Measurements from ENCODE around the gene GPSM3. TPM values are rescaled to one million over a fixed set of nuclear protein-coding genes. Genes with fewer than 3 reads are reported as not detected.
"Not testable (repeated sequence)": the region's sequence is repeated elsewhere in the genome, so short reads cannot be mapped to it uniquely, and the experiment has no call there.

GPSM3 gene
- total RNA-seq, 1 donor from 2014 or later = 16.2 TPM

DNA sequence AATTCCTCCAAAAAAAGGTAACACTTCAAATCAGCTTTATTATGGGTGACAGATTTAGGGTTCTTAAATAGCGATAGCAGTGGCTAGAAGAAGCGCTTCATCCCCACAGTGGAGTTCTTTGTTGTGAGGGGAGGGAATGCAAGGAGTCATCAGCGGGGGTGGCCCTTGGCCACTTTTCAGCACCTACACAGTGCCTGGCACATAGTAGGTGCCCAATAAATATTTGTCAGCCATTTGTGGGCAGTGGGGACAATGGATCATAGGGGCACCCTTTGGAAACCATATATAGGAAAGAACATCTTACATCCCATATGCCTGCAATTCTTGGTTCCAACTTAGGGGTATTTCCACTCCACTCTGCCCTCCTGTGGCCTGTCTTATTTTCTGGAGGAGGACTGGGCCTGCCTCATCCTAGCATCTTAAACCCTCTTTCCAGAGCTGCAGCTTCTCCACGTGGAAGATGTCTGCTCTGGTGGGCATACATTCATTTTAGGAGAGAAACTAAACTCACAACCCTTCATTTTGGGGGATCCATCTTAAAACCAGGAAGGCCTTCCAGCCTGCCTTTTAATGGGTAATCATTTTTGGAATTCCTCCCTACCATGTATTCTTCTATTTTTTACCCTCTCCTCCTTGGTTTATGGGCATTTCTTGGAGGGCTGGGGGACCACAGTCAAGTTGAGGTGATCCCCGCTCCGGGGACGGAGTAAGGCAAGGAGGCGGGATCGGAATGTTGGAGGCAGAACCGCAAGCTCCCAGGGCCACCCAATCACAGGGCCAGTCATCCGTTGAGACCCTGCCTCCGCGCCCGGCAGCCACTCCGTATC is 2.6 kb upstream of the GPSM3 start:
- H3K4me1 ChIP-seq = peaks cover 46% of the 10 kb centered on the region
- DNase-seq (ENCODE audit: extremely low spot score in 2 of 2) = no peak
- TF ChIP-seq POLR2AphosphoS5 (IDR thresholded peaks at IDR 0.05; ENCODE audit: insufficient read depth in 1 of 2, low read depth in 1 of 2) (no peak), POLR2A (IDR thresholded peaks at IDR 0.05) (peak in 1 of 2 donors; percentile 98)
- TF ChIP-seq, protein P1, sequence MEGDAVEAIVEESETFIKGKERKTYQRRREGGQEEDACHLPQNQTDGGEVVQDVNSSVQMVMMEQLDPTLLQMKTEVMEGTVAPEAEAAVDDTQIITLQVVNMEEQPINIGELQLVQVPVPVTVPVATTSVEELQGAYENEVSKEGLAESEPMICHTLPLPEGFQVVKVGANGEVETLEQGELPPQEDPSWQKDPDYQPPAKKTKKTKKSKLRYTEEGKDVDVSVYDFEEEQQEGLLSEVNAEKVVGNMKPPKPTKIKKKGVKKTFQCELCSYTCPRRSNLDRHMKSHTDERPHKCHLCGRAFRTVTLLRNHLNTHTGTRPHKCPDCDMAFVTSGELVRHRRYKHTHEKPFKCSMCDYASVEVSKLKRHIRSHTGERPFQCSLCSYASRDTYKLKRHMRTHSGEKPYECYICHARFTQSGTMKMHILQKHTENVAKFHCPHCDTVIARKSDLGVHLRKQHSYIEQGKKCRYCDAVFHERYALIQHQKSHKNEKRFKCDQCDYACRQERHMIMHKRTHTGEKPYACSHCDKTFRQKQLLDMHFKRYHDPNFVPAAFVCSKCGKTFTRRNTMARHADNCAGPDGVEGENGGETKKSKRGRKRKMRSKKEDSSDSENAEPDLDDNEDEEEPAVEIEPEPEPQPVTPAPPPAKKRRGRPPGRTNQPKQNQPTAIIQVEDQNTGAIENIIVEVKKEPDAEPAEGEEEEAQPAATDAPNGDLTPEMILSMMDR (IDR thresholded peaks at IDR 0.05) = peak in 2 of 3 experiments; percentile 11 to 33
- H3K27me3 ChIP-seq = no peaks in the 10 kb centered on the region
- intact Hi-C loops (cut with DNase I) = loop anchor here (5.0 kb wide), 1 partner anchor 78 kb away; no protein-coding TSS in a partner anchor
- no peaks in the 10 kb centered on the region for H3K36me3 ChIP-seq
- H3K27ac ChIP-seq = peak overlapping the region; percentile 99
- H3K4me3 ChIP-seq = peak overlapping the region; percentile 40 to 72
- H3K9me3 ChIP-seq = no peaks in the 10 kb centered on the region

DNA sequence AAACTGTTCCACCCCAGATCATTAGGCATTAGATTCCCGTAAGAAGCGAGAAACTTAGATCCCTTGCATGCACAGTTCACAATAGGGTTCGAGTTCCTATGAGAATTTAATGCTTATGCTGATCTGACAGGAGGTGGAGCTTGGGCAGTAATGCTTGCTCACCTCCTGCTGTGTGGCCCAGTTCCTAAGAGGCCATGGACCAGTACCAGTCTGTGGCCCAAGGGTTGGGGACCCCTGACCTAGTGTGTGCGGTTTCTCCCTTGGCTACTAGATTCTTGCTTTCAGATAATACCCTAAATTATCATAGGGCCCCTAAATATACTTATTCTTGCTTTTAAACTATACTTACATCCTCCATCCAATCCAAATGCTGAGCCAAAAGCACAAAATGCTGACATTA is 1.9 kb upstream of the GPSM3 start:
- DNase-seq (ENCODE audit: extremely low spot score in 2 of 2) = no peak
- Histone ChIP-seq H3K4me3 (no peak overlapping the region), H3K4me1 (peaks cover 48% of the 10 kb centered on the region), H3K36me3 (no peaks in the 10 kb centered on the region), H3K27ac (peak overlapping the region; percentile 99), H3K27me3 (no peaks in the 10 kb centered on the region), H3K9me3 (no peaks in the 10 kb centered on the region)
- intact Hi-C loops (cut with DNase I) = no loop called here
- TF ChIP-seq POLR2AphosphoS5 (IDR thresholded peaks at IDR 0.05; ENCODE audit: insufficient read depth in 1 of 2, low read depth in 1 of 2) (no peak), POLR2A (IDR thresholded peaks at IDR 0.05) (no peak)
- TF ChIP-seq, protein P1 (IDR thresholded peaks at IDR 0.05) = no peak

DNA sequence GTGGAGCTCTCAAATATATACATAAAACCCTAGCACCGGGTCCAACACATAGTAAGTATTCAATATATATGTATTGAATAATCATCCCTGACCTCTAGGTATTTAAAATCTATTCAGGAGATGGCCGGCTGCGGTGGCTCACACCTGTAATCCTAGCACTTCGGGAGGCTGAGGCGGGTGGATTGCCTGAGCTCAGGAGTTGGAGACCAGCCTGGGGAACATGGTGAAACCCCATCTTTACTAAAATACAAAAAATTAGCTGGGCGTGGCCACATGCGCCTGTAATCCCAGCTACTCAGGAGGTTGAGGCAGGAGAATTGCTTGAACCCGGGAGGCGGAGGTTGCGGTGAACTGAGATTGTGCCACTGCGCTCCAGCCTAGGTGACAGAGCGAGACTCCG is 653 bp upstream of the GPSM3 start:
- H3K27me3 ChIP-seq; intact Hi-C loops (cut with DNase I); H3K9me3 ChIP-seq; DNase-seq (ENCODE audit: extremely low spot score in 2 of 2); H3K36me3 ChIP-seq: not testable (repeated sequence)
- Histone ChIP-seq H3K4me1 (peaks cover 61% of the 10 kb centered on the region), H3K4me3 (peak overlapping the region in 1 of 2 donors; percentile 85), H3K27ac (peak overlapping the region; percentile 99)

DNA sequence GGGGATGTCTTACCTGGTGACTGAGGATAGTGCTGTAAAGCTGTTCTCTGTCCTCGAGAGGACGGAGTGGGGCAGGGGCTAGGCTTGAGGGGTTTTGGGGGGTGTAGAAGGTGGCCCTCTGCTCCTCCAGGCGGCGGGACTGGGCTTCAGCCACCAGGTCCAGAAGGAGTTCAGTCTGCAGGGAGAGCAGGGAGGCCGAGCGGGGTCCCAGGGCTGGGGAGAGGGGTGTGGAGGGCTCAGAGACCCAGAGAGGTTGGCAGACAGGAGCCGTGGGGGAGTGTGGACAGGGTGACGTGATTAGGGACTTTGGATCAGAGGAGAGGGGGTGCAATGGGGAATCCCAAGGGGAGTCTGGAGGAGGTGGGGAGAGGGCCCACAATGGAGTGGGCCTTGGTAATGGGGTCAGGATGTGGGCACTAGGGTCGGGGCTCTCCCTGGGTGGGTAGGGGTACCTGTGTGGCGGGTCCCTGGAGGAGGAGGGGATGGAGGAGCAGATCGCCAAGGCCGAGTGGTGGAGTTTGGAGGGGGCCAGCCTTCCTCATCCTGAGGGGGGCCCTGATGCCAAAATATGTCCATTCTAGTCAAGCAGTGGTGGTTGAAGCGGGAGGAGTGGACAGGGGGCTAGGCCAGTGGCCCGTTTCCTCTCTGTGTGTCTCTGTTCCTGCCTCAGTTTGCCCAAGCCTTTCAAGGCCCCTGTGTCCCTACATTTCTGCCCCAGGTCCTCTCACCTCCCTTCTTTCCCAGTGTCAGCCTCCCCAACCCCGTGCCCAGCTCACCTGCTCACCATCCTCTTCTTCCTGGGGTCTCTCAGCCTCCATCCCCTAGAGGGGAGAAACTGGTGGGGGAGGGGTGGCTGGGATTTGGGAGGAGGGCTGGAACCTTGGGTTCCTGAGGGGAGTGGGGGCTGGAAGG is 491 bp downstream of the GPSM3 start:
- Histone ChIP-seq H3K36me3 (peaks cover 0 to 8% of the 10 kb centered on the region in 2 donors), H3K4me3 (peak overlapping the region; percentile 22 to 85), H3K27ac (peak overlapping the region; percentile 99), H3K27me3 (no peaks in the 10 kb centered on the region), H3K4me1 (peaks cover 68% of the 10 kb centered on the region), H3K9me3 (no peaks in the 10 kb centered on the region)
- intact Hi-C loops (cut with DNase I) = no loop called here
- DNase-seq (ENCODE audit: extremely low spot score in 2 of 2) = no peak
- TF ChIP-seq POLR2AphosphoS5 (IDR thresholded peaks at IDR 0.05; ENCODE audit: insufficient read depth in 1 of 2, low read depth in 1 of 2) (no peak), POLR2A (IDR thresholded peaks at IDR 0.05) (no peak)
- TF ChIP-seq, protein P1 (IDR thresholded peaks at IDR 0.05) = no peak

DNA sequence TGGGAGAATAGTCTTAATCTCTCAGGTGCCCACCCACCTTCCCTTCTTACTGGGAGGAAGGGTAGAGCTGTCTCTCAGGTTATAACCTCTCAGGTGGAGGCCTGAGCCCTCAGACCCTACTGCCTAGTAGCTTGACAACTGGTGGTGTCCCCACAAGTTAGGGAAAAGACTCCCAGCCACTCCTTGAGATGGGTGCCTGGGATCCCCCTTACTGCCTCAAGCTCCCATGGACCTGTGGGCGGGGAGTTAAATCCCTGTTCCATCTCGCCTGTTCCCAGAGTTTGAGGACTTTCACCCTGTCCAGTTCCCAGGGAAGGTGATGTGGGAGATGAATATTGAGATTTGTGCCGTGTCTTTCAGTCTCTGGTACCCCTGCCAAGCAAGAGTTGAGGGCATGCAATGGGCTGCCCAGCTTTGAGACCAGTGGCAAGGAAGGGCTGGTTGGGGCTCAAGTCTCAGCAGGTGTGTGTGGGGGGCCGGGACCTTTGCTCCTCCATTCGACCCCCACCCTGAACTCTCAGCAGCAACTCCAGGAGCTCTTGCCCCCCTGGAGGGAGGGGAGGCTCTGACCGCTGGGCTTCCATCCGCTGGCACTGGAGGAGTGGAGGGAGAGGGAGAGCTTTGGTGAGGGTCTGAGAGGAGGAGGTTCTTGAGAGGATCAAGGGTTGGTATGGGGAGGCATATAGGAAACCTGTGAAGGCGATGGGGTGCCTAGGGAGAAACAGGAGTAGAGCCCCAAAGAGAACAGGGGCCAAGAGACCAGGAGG is 1.3 kb downstream of the GPSM3 start:
- Histone ChIP-seq H3K27me3 (no peaks in the 10 kb centered on the region), H3K4me3 (peak overlapping the region; percentile 57 to 85)
- intact Hi-C loops (cut with DNase I) = no loop called here

More for the DNA sequence above, 1.3 kb downstream of the GPSM3 start:
- TF ChIP-seq POLR2AphosphoS5 (IDR thresholded peaks at IDR 0.05; ENCODE audit: insufficient read depth in 1 of 2, low read depth in 1 of 2) (no peak), POLR2A (IDR thresholded peaks at IDR 0.05) (no peak)
- TF ChIP-seq, protein P1 (IDR thresholded peaks at IDR 0.05) = no peak
- peaks cover 69% of the 10 kb centered on the region for H3K4me1 ChIP-seq
- no peaks in the 10 kb centered on the region for H3K9me3 ChIP-seq
- peaks cover 0 to 16% of the 10 kb centered on the region in 2 donors for H3K36me3 ChIP-seq
- no peak for DNase-seq (ENCODE audit: extremely low spot score in 2 of 2)
- H3K27ac ChIP-seq = peak overlapping the region; percentile 99

Data from vagina (tissue), 2 donors.